Mesendoderm (in vitro differentiated cells): Measurements from ENCODE around the gene RFLNA.

Experiments
- DNase-seq: peaks from one replicate; pipeline ENCODE4 v3.0.0; 2013
- H2AK5ac ChIP-seq: 2 replicates; pipeline ENCODE4 v1.6.1; 2013; ENCODE audit warnings: low read length, inconsistent platforms
- H2BK120ac ChIP-seq: 2 replicates; pipeline ENCODE4 v1.6.1; 2013; ENCODE audit warnings: low read depth, mild to moderate bottlenecking, low read length, moderate library complexity, mixed read lengths
- H2BK15ac ChIP-seq: replicated peaks from 2 replicates; pipeline ENCODE4 v1.6.1; 2013; ENCODE audit warnings: low read depth, mild to moderate bottlenecking, moderate library complexity
- H2BK5ac ChIP-seq: 2 replicates; pipeline ENCODE4 v1.6.1; 2013; ENCODE audit warnings: low read length, inconsistent platforms
- H3K18ac ChIP-seq: 2 replicates; pipeline ENCODE4 v1.6.1; 2013; ENCODE audit warnings: mild to moderate bottlenecking, low read length, mixed read lengths
- H3K23ac ChIP-seq: one replicate; pipeline ENCODE4 v1.6.1; 2013; ENCODE audit warnings: low read length
- H3K27ac ChIP-seq: 2 replicates; pipeline ENCODE4 v1.5.1; 2013; ENCODE audit warnings: low read depth, mild to moderate bottlenecking, inconsistent platforms, low read length, moderate library complexity
- H3K27me3 ChIP-seq: 2 replicates; pipeline ENCODE4 v1.6.1; 2013; ENCODE audit warnings: low read length, control low read depth, mild to moderate bottlenecking, inconsistent platforms; ENCODE audit not compliant: insufficient read depth, poor library complexity
- H3K36me3 ChIP-seq: 2 replicates; pipeline ENCODE4 v1.6.1; 2013; ENCODE audit warnings: low read length, inconsistent platforms; ENCODE audit not compliant: control insufficient read depth, insufficient read depth
- H3K4ac ChIP-seq: one replicate; pipeline ENCODE4 v1.6.1; 2013; ENCODE audit warnings: low read depth, mild to moderate bottlenecking, low read length, moderate library complexity
- H3K4me1 ChIP-seq: 2 replicates; pipeline ENCODE4 v1.6.1; 2013; ENCODE audit warnings: low read depth, low read length, inconsistent platforms; ENCODE audit not compliant: control insufficient read depth
- H3K4me2 ChIP-seq: 2 replicates; pipeline ENCODE4 v1.6.1; 2013; ENCODE audit warnings: low read length
- H3K4me3 ChIP-seq: 2 replicates; pipeline ENCODE4 v1.5.1; 2013; ENCODE audit warnings: mild to moderate bottlenecking, low read length
- H3K56ac ChIP-seq: one replicate; pipeline ENCODE4 v1.6.1; 2013; ENCODE audit warnings: low read length
- H3K79me1 ChIP-seq: 2 replicates; pipeline ENCODE4 v1.6.1; 2013; ENCODE audit warnings: low read length, inconsistent platforms
- H3K79me2 ChIP-seq: 2 replicates; pipeline ENCODE4 v1.6.1; 2013; ENCODE audit warnings: mild to moderate bottlenecking, low read length; ENCODE audit not compliant: control insufficient read depth, insufficient read depth
- H3K9ac ChIP-seq: 2 replicates; pipeline ENCODE4 v1.6.1; 2013; ENCODE audit warnings: low read length, inconsistent platforms
- H4K5ac ChIP-seq: one replicate; pipeline ENCODE4 v1.6.1; 2013; ENCODE audit warnings: low read length
- H4K8ac ChIP-seq: one replicate; pipeline ENCODE4 v1.6.1; 2013; ENCODE audit warnings: low read depth, mild to moderate bottlenecking, control low read depth, low read length, moderate library complexity
- WGBS: extraction: QIAGEN DNeasy Blood & Tissue Kit; methylation state at CpG from one replicate; pipeline ENCODE4 v1.1.7; 2013; ENCODE audit warnings: low lambda C conversion rate, missing lambda C conversion rate; ENCODE audit not compliant: insufficient coverage; ENCODE audit errors: extremely low coverage; 5-methylcytosine and 5-hydroxymethylcytosine counted together

RFLNA gene

DNA sequence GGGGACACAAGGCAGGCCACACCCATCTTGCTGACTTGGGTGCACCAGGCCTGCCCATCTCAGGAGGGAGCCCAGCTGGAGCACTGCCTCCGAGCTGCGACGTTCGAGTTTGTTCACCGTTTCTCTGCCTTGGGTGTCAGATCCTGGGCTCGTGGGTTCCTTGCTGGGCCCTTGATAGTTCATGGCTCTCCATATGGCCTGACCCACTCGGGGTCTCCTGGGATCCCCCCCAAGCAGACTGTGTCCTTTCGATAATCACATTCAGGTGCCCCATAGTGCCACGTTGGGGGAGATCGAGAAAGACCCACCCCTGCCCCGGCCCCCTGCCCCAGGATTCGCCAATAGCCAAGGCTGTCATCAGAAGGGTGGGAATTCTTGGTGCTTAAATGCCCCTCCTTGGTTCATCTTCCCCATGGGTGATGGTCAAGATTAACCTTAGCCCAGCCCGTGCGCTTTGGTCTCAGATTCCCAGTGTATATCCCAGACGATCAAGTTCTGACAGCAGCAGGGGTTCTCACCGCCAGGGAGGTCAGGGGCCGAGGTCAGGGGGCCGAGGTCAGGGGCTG, 7.4 kb downstream of the RFLNA start:
- Histone ChIP-seq H4K5ac (no peak overlapping the region), H3K79me2 (no peaks in the 10 kb centered on the region), H3K56ac (no peak overlapping the region), H3K27me3 (no peaks in the 10 kb centered on the region), H2BK120ac (no peak overlapping the region), H3K4ac (no peak overlapping the region), H3K23ac (no peak overlapping the region), H3K27ac (no peak overlapping the region), H2BK5ac (no peak overlapping the region), H3K9ac (no peak overlapping the region), H3K36me3 (no peaks in the 10 kb centered on the region), H3K79me1 (peaks cover 4% of the 10 kb centered on the region), H2AK5ac (no peak overlapping the region), H3K4me1 (no peaks in the 10 kb centered on the region), H3K4me3 (no peak overlapping the region), H4K8ac (no peak overlapping the region), H2BK15ac (no peak overlapping the region), H3K18ac (no peak overlapping the region), H3K4me2 (no peak overlapping the region)
- no peak for DNase-seq
- no CpG with 5 or more reads among the region's 18 CpGs for WGBS

DNA sequence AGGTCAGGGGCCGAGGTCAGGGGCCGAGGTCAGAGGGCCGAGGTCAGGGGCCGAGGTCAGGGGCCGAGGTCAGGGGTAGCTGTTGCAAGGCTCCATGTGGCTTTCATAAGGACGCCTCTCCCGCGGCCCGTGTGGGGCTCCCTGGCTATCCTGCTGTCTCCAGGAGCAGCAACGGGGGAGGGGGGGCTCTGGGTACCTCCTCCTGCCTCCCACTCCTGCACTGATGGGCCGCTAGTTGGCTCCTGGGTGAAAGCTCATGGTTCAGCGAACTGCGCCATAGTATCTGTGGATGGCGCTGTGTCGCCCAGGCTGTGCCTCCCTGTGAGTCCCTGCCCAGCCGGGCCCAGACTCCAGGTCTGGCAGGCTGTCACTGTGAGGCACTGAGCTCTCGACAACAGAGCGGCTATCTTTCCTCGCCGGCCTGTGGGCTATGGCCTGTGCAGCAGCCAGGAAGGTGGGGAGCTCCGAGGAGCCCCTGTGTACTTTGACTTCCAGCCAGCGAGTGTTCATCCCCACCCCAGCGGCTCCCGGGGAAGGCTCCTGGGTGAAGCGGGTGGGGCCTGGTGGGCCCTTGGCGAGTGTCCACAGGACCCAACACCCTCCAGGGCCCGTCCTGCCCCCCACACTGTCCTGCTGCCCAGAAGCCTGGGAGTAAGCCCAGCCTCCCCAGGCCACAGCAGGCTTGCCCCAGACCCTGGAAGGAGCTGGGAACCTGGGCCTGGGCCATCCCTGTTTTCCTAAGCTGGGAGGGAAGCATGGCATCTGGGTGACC, 8.1 kb downstream of the RFLNA start:
- no peak overlapping the region for H3K4me3 ChIP-seq
- H3K23ac ChIP-seq, result no peak overlapping the region
- no peak overlapping the region for H3K9ac ChIP-seq
- no peaks in the 10 kb centered on the region for H3K79me2 ChIP-seq
- no peak overlapping the region for H4K5ac ChIP-seq
- H3K36me3 ChIP-seq, result no peaks in the 10 kb centered on the region
- H3K4me2 ChIP-seq, result no peak overlapping the region
- H3K18ac ChIP-seq, result no peak overlapping the region
- H2BK5ac ChIP-seq, result no peak overlapping the region
- no peak overlapping the region for H2BK15ac ChIP-seq
- H4K8ac ChIP-seq, result no peak overlapping the region
- WGBS, result no CpG with 5 or more reads among the region's 27 CpGs
- no peaks in the 10 kb centered on the region for H3K4me1 ChIP-seq
- H3K27ac ChIP-seq, result no peak overlapping the region
- H3K27me3 ChIP-seq, result no peaks in the 10 kb centered on the region
- H3K4ac ChIP-seq, result no peak overlapping the region
- H3K79me1 ChIP-seq, result peaks cover 4% of the 10 kb centered on the region
- H2BK120ac ChIP-seq, result no peak overlapping the region
- no peak overlapping the region for H2AK5ac ChIP-seq
- DNase-seq, result no peak
- H3K56ac ChIP-seq, result no peak overlapping the region

DNA sequence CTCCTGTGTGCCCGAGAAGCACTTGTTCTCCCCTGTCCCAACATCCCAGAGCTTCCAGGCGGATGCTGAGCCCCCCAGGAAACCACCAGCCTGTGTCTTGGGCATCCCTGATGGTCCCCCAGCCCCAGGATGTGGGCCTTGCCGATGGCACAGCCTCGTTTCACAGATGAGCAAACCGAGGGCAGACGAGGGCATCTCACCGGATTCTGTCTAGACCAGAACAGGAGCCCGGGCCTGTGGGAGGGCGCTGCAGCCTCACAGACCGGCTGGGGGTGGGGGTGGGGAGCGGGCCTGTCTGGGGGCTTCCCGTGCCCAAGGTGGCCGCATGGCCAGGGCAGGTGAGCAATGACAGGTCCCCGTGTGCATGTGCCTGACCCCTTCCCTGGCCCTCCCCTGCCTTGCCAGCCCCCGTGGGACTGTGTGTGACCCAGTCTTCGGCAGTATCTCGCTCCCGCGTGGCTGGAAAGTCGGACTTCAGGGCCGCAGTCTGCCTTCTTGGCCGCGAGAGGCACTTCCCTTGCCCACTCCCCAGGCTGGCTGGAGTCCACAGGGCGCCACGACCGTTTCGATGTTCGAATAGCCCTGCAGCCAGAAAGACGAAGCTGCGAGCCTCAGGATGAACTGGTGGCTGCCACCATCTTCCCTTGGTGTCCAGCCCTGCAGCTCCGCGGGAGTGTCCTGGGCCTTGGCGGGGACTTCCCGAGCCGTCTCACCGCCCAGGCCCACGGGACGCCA, 8.9 kb downstream of the RFLNA start:
- H3K4me2 ChIP-seq, result no peak overlapping the region
- no peak overlapping the region for H3K9ac ChIP-seq

DNA sequence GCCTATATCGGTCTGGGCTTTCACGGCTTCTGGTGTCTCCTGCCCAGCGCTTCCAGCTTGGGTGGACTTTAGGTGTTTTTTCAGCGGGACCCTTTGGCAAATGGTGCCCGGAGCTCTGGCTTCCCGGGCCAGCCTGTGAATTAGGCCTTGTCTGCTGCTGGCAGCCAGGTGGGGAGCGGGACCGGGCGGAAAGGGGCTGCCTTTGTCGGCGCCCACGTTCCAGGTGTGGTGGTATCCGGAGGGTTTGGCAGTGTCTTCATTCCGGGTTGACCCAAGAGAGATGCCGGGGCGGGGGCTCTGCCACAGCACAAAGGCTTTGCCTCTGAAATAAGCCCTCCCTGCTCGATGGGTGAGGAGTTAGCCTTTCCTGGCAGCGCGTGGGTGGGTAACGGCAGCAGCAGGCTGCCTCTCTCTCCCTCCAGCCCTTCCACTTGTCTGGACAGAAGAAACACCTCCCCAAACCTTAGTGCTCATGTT, 9.5 kb downstream of the RFLNA start:
- no peak overlapping the region for H3K4me2 ChIP-seq
- H3K4ac ChIP-seq, result no peak overlapping the region
- no peaks in the 10 kb centered on the region for H3K4me1 ChIP-seq
- no peaks in the 10 kb centered on the region for H3K79me1 ChIP-seq
- H3K23ac ChIP-seq, result no peak overlapping the region
- no peak overlapping the region for H3K9ac ChIP-seq
- no peak overlapping the region for H2AK5ac ChIP-seq
- H3K56ac ChIP-seq, result no peak overlapping the region
- no peak overlapping the region for H3K27ac ChIP-seq
- DNase-seq, result no peak
- H4K5ac ChIP-seq, result no peak overlapping the region
- H3K36me3 ChIP-seq, result no peaks in the 10 kb centered on the region
- no peak overlapping the region for H3K4me3 ChIP-seq
- H3K79me2 ChIP-seq, result no peaks in the 10 kb centered on the region
- no peak overlapping the region for H4K8ac ChIP-seq
- no peak overlapping the region for H3K18ac ChIP-seq
- H2BK120ac ChIP-seq, result no peak overlapping the region
- no CpG with 5 or more reads among the region's 20 CpGs for WGBS
- no peak overlapping the region for H2BK5ac ChIP-seq
- H3K27me3 ChIP-seq, result no peaks in the 10 kb centered on the region
- no peak overlapping the region for H2BK15ac ChIP-seq

More for the DNA sequence above, 8.9 kb downstream of the RFLNA start:
- no peak overlapping the region for H2BK15ac ChIP-seq
- no peak overlapping the region for H2BK5ac ChIP-seq
- no peak overlapping the region for H3K56ac ChIP-seq
- H3K27me3 ChIP-seq, result no peaks in the 10 kb centered on the region
- H3K79me2 ChIP-seq, result no peaks in the 10 kb centered on the region
- no peak overlapping the region for H3K18ac ChIP-seq
- H2BK120ac ChIP-seq, result no peak overlapping the region
- no peak overlapping the region for H4K5ac ChIP-seq
- DNase-seq, result no peak
- no peaks in the 10 kb centered on the region for H3K36me3 ChIP-seq
- no peaks in the 10 kb centered on the region for H3K79me1 ChIP-seq
- no peak overlapping the region for H2AK5ac ChIP-seq
- H3K4me1 ChIP-seq, result no peaks in the 10 kb centered on the region
- no CpG with 5 or more reads among the region's 38 CpGs for WGBS
- H4K8ac ChIP-seq, result no peak overlapping the region
- H3K23ac ChIP-seq, result no peak overlapping the region
- H3K4me3 ChIP-seq, result no peak overlapping the region
- H3K27ac ChIP-seq, result no peak overlapping the region
- H3K4ac ChIP-seq, result no peak overlapping the region

DNA sequence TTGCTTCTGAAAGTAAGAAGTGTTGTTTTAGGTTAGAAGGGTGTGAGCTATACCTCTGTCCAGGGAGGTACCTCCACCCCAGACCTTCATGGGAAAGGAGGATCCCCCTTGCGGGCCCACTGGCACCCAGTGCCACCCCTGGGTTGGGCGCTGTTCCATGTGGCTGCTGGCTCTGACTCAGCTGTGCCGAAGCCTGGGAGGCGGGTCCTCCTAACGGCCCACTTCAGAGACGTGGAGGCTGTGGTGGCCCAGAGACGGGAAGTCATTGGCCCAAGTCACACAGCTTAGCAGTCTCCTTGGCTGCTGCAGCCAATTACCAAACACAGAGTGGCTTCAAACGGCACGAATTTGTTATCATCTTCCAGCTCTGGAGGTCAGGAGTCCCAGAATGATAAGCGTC, 10.2 kb downstream of the RFLNA start:
- no CpG with 5 or more reads among the region's 10 CpGs for WGBS
- Histone ChIP-seq H3K4me3 (no peak overlapping the region), H2BK15ac (no peak overlapping the region), H3K4me1 (no peaks in the 10 kb centered on the region), H2BK120ac (no peak overlapping the region), H3K4me2 (no peak overlapping the region), H3K9ac (no peak overlapping the region), H4K8ac (no peak overlapping the region), H3K36me3 (no peaks in the 10 kb centered on the region), H3K79me1 (no peaks in the 10 kb centered on the region), H3K79me2 (no peaks in the 10 kb centered on the region), H3K56ac (no peak overlapping the region), H3K4ac (no peak overlapping the region), H2BK5ac (no peak overlapping the region), H3K23ac (no peak overlapping the region), H4K5ac (no peak overlapping the region), H3K27me3 (no peaks in the 10 kb centered on the region), H3K18ac (no peak overlapping the region), H3K27ac (no peak overlapping the region), H2AK5ac (no peak overlapping the region)
- DNase-seq, result no peak
